GM10248 (cell line): ENCODE results near the gene URAD.
"Not testable (repeated sequence)": the region's sequence is repeated elsewhere in the genome, so short reads cannot be mapped to it uniquely, and the experiment has no call there.

Experiments used
- CTCF ChIA-PET: fragments of 300-600 bp; sonication (Branson Sonifier 250); formaldehyde crosslinking; extraction: SDS; loops from one replicate; lab custom pipeline; 2021; ENCODE audit warnings: antibody characterized with exemption; lab: Yijun Ruan, JAX
- POLR2A ChIA-PET: fragments of 350-650 bp; sonication (Branson Sonifier 250); formaldehyde crosslinking; extraction: SDS; loops from one replicate; lab custom pipeline; 2020; ENCODE audit warnings: antibody characterized with exemption; lab: Yijun Ruan, JAX
- DNase-seq: peaks from one replicate; pipeline ENCODE4 v3.0.0; 2012; ENCODE audit errors: extremely low spot score
- CTCF ChIP-seq: IDR thresholded peaks from 2 replicates; pipeline ENCODE4 v1.5.1; 2012; ENCODE audit warnings: mild to moderate bottlenecking, low read depth; ENCODE audit errors: extremely low read depth, missing control alignments, control extremely low read depth

URAD gene

GRCh38 chr13:28013482-28013881 is 25.0 kb upstream of the URAD start:
- ChIA-PET POLR2A (interaction anchor here (0.6 kb wide), 1 partner anchor 125 kb away, joined by 3 read pairs; no protein-coding TSS in a partner anchor), CTCF (interaction anchor here (1.1 to 3.1 kb wide), 3 partner anchors 11 to 183 kb away, joined by 3 to 16 read pairs (median 8); no protein-coding TSS in a partner anchor)
- TF ChIP-seq CTCF: no peak
- DNase-seq: no peak

DNA sequence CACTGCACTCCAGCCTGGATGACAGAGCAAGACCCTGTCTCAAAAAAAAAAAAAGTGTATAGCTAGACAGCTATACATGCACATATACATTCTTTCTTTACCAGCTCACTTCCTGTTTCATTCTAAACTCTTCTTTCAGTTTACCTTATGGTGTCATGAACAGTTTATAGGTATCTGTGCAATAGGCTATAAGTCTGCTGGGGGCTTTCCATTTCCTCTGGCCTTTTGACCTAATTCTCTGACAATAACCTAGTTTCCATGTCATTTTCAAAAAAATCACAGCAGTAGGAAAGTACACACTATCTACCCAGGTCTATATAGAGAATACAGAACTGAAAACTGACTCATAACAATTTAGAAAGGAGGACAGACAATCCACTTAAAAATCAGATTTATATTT is 24.4 kb upstream of the URAD start:
- no peak for TF ChIP-seq CTCF
- ChIA-PET CTCF (interaction anchor here (1.4 to 3.1 kb wide), 4 partner anchors 25 to 186 kb away, joined by 4 to 16 read pairs (median 7); no protein-coding TSS in a partner anchor), POLR2A (interaction anchor here (0.6 kb wide), 1 partner anchor 18 kb away, joined by 5 read pairs; no protein-coding TSS in a partner anchor)
- DNase-seq: peak; percentile 69

- ChIA-PET CTCF (interaction anchor here (1.1 to 3.1 kb wide), 5 partner anchors 11 to 185 kb away, joined by 3 to 16 read pairs (median 6); no protein-coding TSS in a partner anchor), POLR2A (interaction anchor here (0.6 kb wide), 1 partner anchor 18 kb away, joined by 5 read pairs; no protein-coding TSS in a partner anchor)
- no peak for DNase-seq
- no peak for TF ChIP-seq CTCF
Observed at GRCh38 chr13:28012383-28012782, 23.9 kb upstream of the URAD start.

DNA sequence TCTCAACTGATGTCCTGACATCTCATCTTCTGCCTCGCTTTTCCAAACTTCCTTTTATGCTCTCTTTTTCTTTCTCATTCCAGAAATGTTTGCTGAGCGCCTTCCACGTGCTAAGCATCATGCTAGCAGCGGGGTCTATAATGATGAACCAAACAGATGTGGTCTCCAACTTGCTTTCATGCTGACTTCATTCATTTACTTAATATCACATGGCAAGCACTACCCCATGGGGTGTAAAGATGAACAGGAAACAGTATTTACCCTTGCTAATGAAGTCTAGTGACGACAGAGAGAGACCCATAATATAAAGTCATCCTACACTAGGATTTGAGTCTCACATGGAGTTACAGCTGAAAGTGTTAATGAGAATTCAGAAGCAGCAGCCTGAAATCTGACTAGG is 21.6 kb upstream of the URAD start:
- CTCF ChIA-PET: interaction anchor here (0.6 kb wide), 1 partner anchor 16 kb away, joined by 3 read pairs; no protein-coding TSS in a partner anchor
- no peak for TF ChIP-seq CTCF
- POLR2A ChIA-PET: no interaction called here
- no peak for DNase-seq

DNA sequence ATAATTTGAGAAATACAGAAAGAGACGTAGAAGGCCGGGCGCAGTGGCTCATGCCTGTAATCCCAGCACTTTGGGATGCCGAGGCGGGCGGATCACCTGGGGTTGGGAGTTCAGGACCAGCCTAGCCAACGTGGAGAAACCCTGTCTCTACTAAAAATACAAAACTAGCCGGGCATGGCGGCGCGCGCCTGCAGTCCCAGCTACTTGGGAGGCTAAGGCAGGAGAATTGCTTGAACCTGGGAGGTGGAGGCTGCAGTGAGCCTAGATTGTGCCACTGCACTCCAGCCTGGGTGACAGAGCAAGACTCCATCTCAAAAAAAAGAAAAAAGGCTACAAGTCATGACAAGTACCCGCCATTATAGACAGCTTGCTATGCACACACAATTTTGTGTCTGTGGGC is 16.5 kb upstream of the URAD start:
- CTCF ChIA-PET, POLR2A ChIA-PET, DNase-seq: not testable (repeated sequence)

GRCh38 chr13:28002886-28003698 is 14.6 kb upstream of the URAD start:
- CTCF ChIA-PET: interaction anchor here (1.1 to 4.5 kb wide), 5 partner anchors 13 to 606 kb away, joined by 3 to 21 read pairs (median 3); no protein-coding TSS in a partner anchor
- TF ChIP-seq CTCF: no peak
- no peak for DNase-seq
- POLR2A ChIA-PET: no interaction called here
